ENCODE results near the gene SYNPO.

The SYNPO gene

DNA sequence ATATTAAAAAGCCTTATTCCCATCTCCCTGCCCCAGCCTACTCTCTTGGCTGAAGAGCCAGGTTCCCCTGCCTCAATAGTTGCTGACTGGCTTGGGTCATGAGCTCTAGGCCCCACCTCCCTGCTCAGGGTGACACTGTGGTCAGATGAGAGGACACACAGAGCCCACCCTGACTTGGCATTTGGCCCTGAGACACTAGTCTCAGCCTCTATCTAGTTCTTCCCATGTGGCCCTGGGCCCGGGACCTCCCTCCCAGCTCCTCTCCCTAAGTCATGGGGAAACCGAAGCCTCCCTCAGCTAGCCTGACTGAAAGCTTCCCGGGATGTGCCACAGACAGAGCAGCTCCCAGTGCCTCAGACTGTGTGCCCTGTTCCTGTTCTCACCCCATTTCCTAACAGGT lies 14.8 kb downstream of the SYNPO start:
- TF ChIP-seq, protein P1, sequence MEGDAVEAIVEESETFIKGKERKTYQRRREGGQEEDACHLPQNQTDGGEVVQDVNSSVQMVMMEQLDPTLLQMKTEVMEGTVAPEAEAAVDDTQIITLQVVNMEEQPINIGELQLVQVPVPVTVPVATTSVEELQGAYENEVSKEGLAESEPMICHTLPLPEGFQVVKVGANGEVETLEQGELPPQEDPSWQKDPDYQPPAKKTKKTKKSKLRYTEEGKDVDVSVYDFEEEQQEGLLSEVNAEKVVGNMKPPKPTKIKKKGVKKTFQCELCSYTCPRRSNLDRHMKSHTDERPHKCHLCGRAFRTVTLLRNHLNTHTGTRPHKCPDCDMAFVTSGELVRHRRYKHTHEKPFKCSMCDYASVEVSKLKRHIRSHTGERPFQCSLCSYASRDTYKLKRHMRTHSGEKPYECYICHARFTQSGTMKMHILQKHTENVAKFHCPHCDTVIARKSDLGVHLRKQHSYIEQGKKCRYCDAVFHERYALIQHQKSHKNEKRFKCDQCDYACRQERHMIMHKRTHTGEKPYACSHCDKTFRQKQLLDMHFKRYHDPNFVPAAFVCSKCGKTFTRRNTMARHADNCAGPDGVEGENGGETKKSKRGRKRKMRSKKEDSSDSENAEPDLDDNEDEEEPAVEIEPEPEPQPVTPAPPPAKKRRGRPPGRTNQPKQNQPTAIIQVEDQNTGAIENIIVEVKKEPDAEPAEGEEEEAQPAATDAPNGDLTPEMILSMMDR (IDR thresholded peaks at IDR 0.05; ENCODE audit: low read depth, low read length), result no peak
- H3K4me3 ChIP-seq (ENCODE audit: low read depth, low read length), result no peak overlapping the region

DNA sequence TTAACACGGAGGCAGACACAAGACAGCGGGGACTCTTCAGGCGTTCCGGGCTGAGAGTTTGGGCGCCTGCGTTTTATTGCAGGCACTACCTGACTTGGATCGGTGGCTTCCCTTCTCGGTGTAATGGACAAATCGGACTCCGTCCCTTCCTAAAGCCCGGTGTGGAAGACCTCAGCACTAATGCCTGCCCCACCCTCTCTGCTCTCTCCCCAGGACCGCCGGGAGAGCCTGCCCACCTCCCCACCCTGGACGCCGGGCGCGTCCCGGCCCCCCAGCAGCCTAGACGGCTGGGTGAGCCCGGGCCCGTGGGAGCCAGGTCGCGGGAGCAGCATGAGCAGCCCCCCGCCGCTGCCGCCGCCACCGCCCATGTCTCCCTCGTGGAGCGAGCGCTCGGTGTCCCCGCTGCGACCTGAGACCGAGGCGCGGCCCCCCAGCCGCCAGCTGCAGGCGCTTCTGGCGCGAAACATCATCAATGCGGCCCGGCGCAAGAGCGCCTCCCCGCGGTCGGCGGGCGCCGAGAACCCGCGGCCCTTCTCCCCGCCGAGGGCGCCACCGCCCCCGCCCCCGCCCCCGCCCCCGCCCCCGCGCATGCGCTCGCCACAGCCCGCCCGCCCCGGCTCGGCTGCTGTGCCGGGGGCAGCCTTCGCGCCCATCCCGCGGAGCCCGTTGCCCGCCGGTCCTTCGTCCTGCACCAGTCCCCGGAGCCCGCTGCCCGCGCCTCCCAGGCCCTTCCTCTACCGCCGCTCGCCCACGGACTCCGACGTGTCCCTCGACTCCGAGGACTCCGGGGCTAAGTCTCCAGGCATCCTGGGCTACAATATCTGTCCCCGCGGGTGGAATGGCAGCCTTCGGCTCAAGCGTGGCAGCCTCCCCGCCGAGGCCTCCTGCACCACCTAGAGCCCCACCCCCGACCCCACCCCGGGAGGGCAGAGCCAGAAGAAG lies 16.0 kb downstream of the SYNPO start:
- H3K4me3 ChIP-seq (ENCODE audit: low read depth, low read length), result peak overlapping the region; percentile 53
- TF ChIP-seq, protein P1 (IDR thresholded peaks at IDR 0.05; ENCODE audit: low read depth, low read length), result 0 out of 2 replicates have a peak, but pooled peaks have one; percentile 30

- TF ChIP-seq, protein P1 (IDR thresholded peaks at IDR 0.05; ENCODE audit: low read depth, low read length), result no peak
- no peak overlapping the region for H3K4me3 ChIP-seq (ENCODE audit: low read depth, low read length)
Measured at GRCh38 chr5:150658121-150658520, 17.7 kb downstream of the SYNPO start.

DNA sequence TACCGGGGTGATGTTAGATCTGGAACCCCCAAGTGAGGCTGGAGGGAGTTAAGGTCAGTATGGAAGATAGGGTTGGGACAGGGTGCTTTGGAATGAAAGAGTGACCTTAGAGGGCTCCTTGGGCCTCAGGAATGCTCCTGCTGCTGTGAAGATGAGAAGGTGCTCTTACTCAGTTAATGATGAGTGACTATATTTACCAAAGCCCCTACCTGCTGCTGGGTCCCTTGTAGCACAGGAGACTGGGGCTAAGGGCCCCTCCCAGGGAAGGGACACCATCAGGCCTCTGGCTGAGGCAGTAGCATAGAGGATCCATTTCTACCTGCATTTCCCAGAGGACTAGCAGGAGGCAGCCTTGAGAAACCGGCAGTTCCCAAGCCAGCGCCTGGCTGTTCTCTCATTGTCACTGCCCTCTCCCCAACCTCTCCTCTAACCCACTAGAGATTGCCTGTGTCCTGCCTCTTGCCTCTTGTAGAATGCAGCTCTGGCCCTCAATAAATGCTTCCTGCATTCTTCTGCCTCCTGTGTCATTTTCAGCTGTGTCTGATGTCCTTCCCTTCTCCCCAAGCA lies 18.3 kb downstream of the SYNPO start:
- TF ChIP-seq, protein P1 (IDR thresholded peaks at IDR 0.05; ENCODE audit: low read depth, low read length), result no peak
- no peak overlapping the region for H3K4me3 ChIP-seq (ENCODE audit: low read depth, low read length)

DNA sequence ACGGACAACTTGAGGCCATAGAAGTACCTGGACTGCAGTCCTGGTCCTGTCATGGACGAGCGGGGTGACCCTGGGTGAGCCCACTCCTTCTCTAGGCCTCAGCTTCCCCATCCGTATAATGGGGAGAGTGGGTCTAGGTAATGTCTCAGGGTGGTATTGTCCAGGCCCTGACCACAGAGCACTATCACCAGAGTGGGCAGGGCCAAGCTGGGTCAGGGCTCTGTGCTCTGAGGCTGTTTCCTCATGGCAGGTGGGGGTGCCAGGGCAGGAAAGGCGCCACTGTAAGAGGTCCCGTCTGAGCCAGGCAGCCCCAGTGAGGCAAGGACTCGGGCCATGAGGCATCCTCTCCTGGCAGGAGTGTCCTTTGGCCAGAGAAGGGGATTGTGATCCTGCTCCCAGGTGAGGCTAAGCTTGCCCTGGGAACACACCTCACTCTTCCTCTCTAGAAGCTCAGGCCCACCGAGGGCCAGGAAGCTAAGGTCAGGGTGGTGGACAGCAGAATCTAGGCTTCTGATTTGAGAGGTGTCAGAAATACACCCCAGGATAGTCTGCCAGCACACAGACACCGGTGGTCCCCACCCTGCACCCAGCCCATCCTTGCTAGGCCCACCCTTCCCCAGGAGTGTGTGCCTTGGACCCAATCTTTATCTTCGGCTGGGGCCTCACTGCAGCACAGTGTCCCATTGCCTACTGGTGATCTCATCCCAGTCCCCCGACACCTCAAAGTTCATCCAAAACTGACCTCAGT lies 19.1 kb downstream of the SYNPO start:
- no peak overlapping the region for H3K4me3 ChIP-seq (ENCODE audit: low read depth, low read length)

DNA sequence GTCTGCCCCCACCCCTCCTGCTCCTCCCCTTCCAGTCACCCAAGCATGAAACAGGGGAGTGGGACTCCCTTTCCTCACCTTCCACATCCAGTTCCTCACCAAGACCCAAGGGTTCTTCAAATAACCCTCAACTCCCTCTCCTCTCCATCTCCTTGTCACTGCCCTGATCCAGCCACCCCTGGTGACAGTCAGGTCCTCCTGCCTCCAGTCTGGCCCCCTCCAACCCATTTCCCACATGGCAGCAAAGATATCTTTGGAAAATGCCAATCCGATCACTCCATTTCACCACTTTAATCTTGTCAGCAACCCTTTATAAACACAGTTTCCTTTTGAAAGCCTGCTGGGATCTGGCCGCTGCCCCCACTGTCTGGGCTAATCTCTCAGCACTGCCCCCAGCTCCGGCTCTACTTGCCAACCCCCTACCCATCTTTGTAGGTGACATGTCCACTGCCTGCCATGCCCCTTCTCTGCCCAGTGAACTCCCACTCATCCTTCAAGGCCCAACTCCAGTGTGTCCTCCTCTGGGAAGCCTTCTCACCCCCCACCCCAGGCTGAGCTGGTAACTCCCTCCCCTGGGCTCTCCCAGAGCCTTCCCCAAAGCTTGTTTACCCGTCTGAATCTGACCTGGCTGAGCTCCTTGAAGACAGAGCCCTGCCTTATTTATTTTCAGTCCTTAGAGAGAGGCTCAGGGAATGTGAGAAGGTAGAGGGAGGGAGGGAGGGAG lies 19.8 kb downstream of the SYNPO start:
- TF ChIP-seq, protein P1 (IDR thresholded peaks at IDR 0.05; ENCODE audit: low read depth, low read length), result no peak
- H3K4me3 ChIP-seq (ENCODE audit: low read depth, low read length), result no peak overlapping the region

More for the DNA sequence above, 19.1 kb downstream of the SYNPO start:
- TF ChIP-seq, protein P1 (IDR thresholded peaks at IDR 0.05; ENCODE audit: low read depth, low read length), result no peak

Data from WI38 (cell line).